Measurements from ENCODE around the gene LIN28B. TPM values are rescaled to one million over a fixed set of nuclear protein-coding genes. Genes with fewer than 3 reads are reported as not detected.

The LIN28B gene
- total RNA-seq, 5 donors from 2014 or later (not counting 1 experiment from before 2014, with no cell fraction given): 0.20 to 0.41 (median 0.22) TPM; not detected in 2

- Mint-ChIP-seq H3K4me3 (no peak overlapping the region), H3K36me3 (no peaks in the 10 kb centered on the region), H3K27me3 (peaks cover 0 to 9% of the 10 kb centered on the region in 2 donors), H3K9me3 (no peaks in the 10 kb centered on the region), H3K4me1 (no peaks in the 10 kb centered on the region), H3K27ac (no peak overlapping the region)
- H3K27me3 ChIP-seq (replicated peaks in 1 of 2; ENCODE audit: control insufficient read depth in 2 of 2, extremely low read depth in 1 of 2, insufficient read depth in 2 of 2, low read length in 1 of 2): peaks cover 0 to 3% of the 10 kb centered on the region in 2 experiments
- no peak overlapping the region for H3K27ac ChIP-seq (ENCODE audit: low read length)
- no peaks in the 10 kb centered on the region for H3K4me1 ChIP-seq (ENCODE audit: control insufficient read depth in 1 of 2, extremely low read depth in 1 of 2, insufficient read depth in 2 of 2, low read length in 2 of 2)
- no peak for ATAC-seq (replicated peaks in 1 of 4)
- H3K9me3 ChIP-seq: no peaks in the 10 kb centered on the region
- no peak for DNase-seq
- ChIA-PET POLR2A (no interaction called here), CTCF (no interaction called here)
- H3K4me3 ChIP-seq (ENCODE audit: control insufficient read depth in 1 of 2, extremely low read depth in 1 of 2, low read length in 1 of 2): no peak overlapping the region
- no CpG with 5 or more reads among the region's 2 CpGs for WGBS (ENCODE audit: insufficient coverage)
- H3K36me3 ChIP-seq (ENCODE audit: control insufficient read depth in 2 of 2, extremely low read depth in 1 of 2, insufficient read depth in 1 of 2, low read length in 1 of 2): no peaks in the 10 kb centered on the region
Observed at GRCh38 chr6:104969108-104969507, 12.2 kb downstream of the LIN28B start.

- Histone ChIP-seq H3K4me3 (ENCODE audit: control insufficient read depth in 1 of 2, extremely low read depth in 1 of 2, low read length in 1 of 2) (no peak overlapping the region), H3K27me3 (replicated peaks in 1 of 2; ENCODE audit: control insufficient read depth in 2 of 2, extremely low read depth in 1 of 2, insufficient read depth in 2 of 2, low read length in 1 of 2) (peaks cover 0 to 3% of the 10 kb centered on the region in 2 experiments), H3K9me3 (no peaks in the 10 kb centered on the region), H3K27ac (ENCODE audit: low read length) (no peak overlapping the region), H3K4me1 (ENCODE audit: control insufficient read depth in 1 of 2, extremely low read depth in 1 of 2, insufficient read depth in 2 of 2, low read length in 2 of 2) (no peaks in the 10 kb centered on the region), H3K36me3 (ENCODE audit: control insufficient read depth in 2 of 2, extremely low read depth in 1 of 2, insufficient read depth in 1 of 2, low read length in 1 of 2) (no peaks in the 10 kb centered on the region)
- Mint-ChIP-seq H3K36me3 (no peaks in the 10 kb centered on the region), H3K4me1 (no peaks in the 10 kb centered on the region), H3K4me3 (no peak overlapping the region), H3K27ac (no peak overlapping the region), H3K27me3 (peaks cover 0 to 5% of the 10 kb centered on the region in 2 donors), H3K9me3 (no peaks in the 10 kb centered on the region)
- ChIA-PET POLR2A (no interaction called here), CTCF (interaction anchor here in 1 of 2 donors (0.6 kb wide), 1 partner anchor 121 kb away, joined by 3 read pairs; no protein-coding TSS in a partner anchor)
- WGBS (ENCODE audit: insufficient coverage): no CpG with 5 or more reads among the region's 2 CpGs
- DNase-seq (no peak), ATAC-seq (replicated peaks in 1 of 4) (no peak)
Observed at GRCh38 chr6:104969785-104970581, 13.1 kb downstream of the LIN28B start.

- H3K27me3 Mint-ChIP-seq: peaks cover 3 to 15% of the 10 kb centered on the region in 2 donors
- no peaks in the 10 kb centered on the region for H3K9me3 ChIP-seq
- no peaks in the 10 kb centered on the region for H3K36me3 ChIP-seq (ENCODE audit: control insufficient read depth in 2 of 2, extremely low read depth in 1 of 2, insufficient read depth in 1 of 2, low read length in 1 of 2)
- H3K27ac ChIP-seq (ENCODE audit: low read length): no peak overlapping the region
- peaks cover 0 to 7% of the 10 kb centered on the region in 2 experiments for H3K27me3 ChIP-seq (replicated peaks in 1 of 2; ENCODE audit: control insufficient read depth in 2 of 2, extremely low read depth in 1 of 2, insufficient read depth in 2 of 2, low read length in 1 of 2)
- H3K4me1 Mint-ChIP-seq: no peaks in the 10 kb centered on the region
- H3K27ac Mint-ChIP-seq: no peak overlapping the region
- POLR2A ChIA-PET: no interaction called here
- ATAC-seq (replicated peaks in 1 of 4): no peak
- no peaks in the 10 kb centered on the region for H3K4me1 ChIP-seq (ENCODE audit: control insufficient read depth in 1 of 2, extremely low read depth in 1 of 2, insufficient read depth in 2 of 2, low read length in 2 of 2)
- no CpG with 5 or more reads among the region's 3 CpGs for WGBS (ENCODE audit: insufficient coverage)
- no peak overlapping the region for H3K4me3 ChIP-seq (ENCODE audit: control insufficient read depth in 1 of 2, extremely low read depth in 1 of 2, low read length in 1 of 2)
- no peak for DNase-seq
- no peaks in the 10 kb centered on the region for H3K9me3 Mint-ChIP-seq
- CTCF ChIA-PET: no interaction called here
- no peaks in the 10 kb centered on the region for H3K36me3 Mint-ChIP-seq
- H3K4me3 Mint-ChIP-seq: no peak overlapping the region
Observed at GRCh38 chr6:104973404-104973803, 16.5 kb downstream of the LIN28B start.

- DNase-seq (no peak), ATAC-seq (replicated peaks in 1 of 4) (no peak)
- Histone ChIP-seq H3K4me1 (ENCODE audit: control insufficient read depth in 1 of 2, extremely low read depth in 1 of 2, insufficient read depth in 2 of 2, low read length in 2 of 2) (no peaks in the 10 kb centered on the region), H3K9me3 (no peaks in the 10 kb centered on the region), H3K4me3 (ENCODE audit: control insufficient read depth in 1 of 2, extremely low read depth in 1 of 2, low read length in 1 of 2) (no peak overlapping the region), H3K27ac (ENCODE audit: low read length) (no peak overlapping the region), H3K27me3 (replicated peaks in 1 of 2; ENCODE audit: control insufficient read depth in 2 of 2, extremely low read depth in 1 of 2, insufficient read depth in 2 of 2, low read length in 1 of 2) (no peaks in the 10 kb centered on the region), H3K36me3 (ENCODE audit: control insufficient read depth in 2 of 2, extremely low read depth in 1 of 2, insufficient read depth in 1 of 2, low read length in 1 of 2) (no peaks in the 10 kb centered on the region)
- Mint-ChIP-seq H3K4me3 (no peak overlapping the region), H3K4me1 (no peaks in the 10 kb centered on the region), H3K9me3 (peaks cover 0 to 3% (median 0%) of the 10 kb centered on the region in 3 donors), H3K27ac (no peak overlapping the region), H3K27me3 (peaks cover 4 to 16% of the 10 kb centered on the region in 2 donors), H3K36me3 (no peaks in the 10 kb centered on the region)
- CTCF ChIA-PET: no interaction called here
- POLR2A ChIA-PET: no interaction called here
- 80% methylated on average over 1 of the region's 5 CpGs for WGBS (ENCODE audit: insufficient coverage)
Observed at GRCh38 chr6:104983296-104983695, 26.4 kb downstream of the LIN28B start.

- DNase-seq: no peak
- WGBS (ENCODE audit: insufficient coverage): no CpG with 5 or more reads among the region's 4 CpGs
- Mint-ChIP-seq H3K36me3 (no peaks in the 10 kb centered on the region), H3K27me3 (peaks cover 4 to 14% of the 10 kb centered on the region in 2 donors), H3K4me3 (no peak overlapping the region), H3K27ac (no peak overlapping the region), H3K9me3 (peaks cover 0 to 3% (median 0%) of the 10 kb centered on the region in 3 donors), H3K4me1 (no peaks in the 10 kb centered on the region)
- ATAC-seq (replicated peaks in 1 of 4): no peak
- Histone ChIP-seq H3K27me3 (replicated peaks in 1 of 2; ENCODE audit: control insufficient read depth in 2 of 2, extremely low read depth in 1 of 2, insufficient read depth in 2 of 2, low read length in 1 of 2) (no peaks in the 10 kb centered on the region), H3K27ac (ENCODE audit: low read length) (no peak overlapping the region), H3K36me3 (ENCODE audit: control insufficient read depth in 2 of 2, extremely low read depth in 1 of 2, insufficient read depth in 1 of 2, low read length in 1 of 2) (no peaks in the 10 kb centered on the region), H3K4me1 (ENCODE audit: control insufficient read depth in 1 of 2, extremely low read depth in 1 of 2, insufficient read depth in 2 of 2, low read length in 2 of 2) (no peaks in the 10 kb centered on the region), H3K4me3 (ENCODE audit: control insufficient read depth in 1 of 2, extremely low read depth in 1 of 2, low read length in 1 of 2) (no peak overlapping the region), H3K9me3 (no peaks in the 10 kb centered on the region)
- CTCF ChIA-PET: no interaction called here
- POLR2A ChIA-PET: no interaction called here
Observed at GRCh38 chr6:104983776-104984175, 26.9 kb downstream of the LIN28B start.

- Histone ChIP-seq H3K27me3 (replicated peaks in 1 of 2; ENCODE audit: control insufficient read depth in 2 of 2, extremely low read depth in 1 of 2, insufficient read depth in 2 of 2, low read length in 1 of 2) (peaks cover 0 to 2% of the 10 kb centered on the region in 2 experiments), H3K36me3 (ENCODE audit: control insufficient read depth in 2 of 2, extremely low read depth in 1 of 2, insufficient read depth in 1 of 2, low read length in 1 of 2) (no peaks in the 10 kb centered on the region), H3K4me3 (ENCODE audit: control insufficient read depth in 1 of 2, extremely low read depth in 1 of 2, low read length in 1 of 2) (no peak overlapping the region), H3K27ac (ENCODE audit: low read length) (no peak overlapping the region), H3K9me3 (no peaks in the 10 kb centered on the region), H3K4me1 (ENCODE audit: control insufficient read depth in 1 of 2, extremely low read depth in 1 of 2, insufficient read depth in 2 of 2, low read length in 2 of 2) (no peaks in the 10 kb centered on the region)
- no peaks in the 10 kb centered on the region for H3K4me1 Mint-ChIP-seq
- CTCF ChIA-PET: no interaction called here
- peaks cover 0 to 3% (median 0%) of the 10 kb centered on the region in 3 donors for H3K9me3 Mint-ChIP-seq
- ATAC-seq (replicated peaks in 1 of 4): no peak
- POLR2A ChIA-PET: interaction anchor here (0.6 kb wide), 2 partner anchors 195 to 955 kb away, joined by 3 to 8 read pairs; no protein-coding TSS in a partner anchor
- H3K27me3 Mint-ChIP-seq: peaks cover 4 to 12% of the 10 kb centered on the region in 2 donors
- no peak for DNase-seq
- H3K36me3 Mint-ChIP-seq: no peaks in the 10 kb centered on the region
- H3K27ac Mint-ChIP-seq: no peak overlapping the region
- H3K4me3 Mint-ChIP-seq: no peak overlapping the region
- no CpG with 5 or more reads among the region's 1 CpG for WGBS (ENCODE audit: insufficient coverage)
Observed at GRCh38 chr6:104984831-104985230, 27.9 kb downstream of the LIN28B start.

All from T-cell (primary cell).